Activated CD4-positive, alpha-beta T cell treated with anti-CD3 and anti-CD28 coated beads, Interleukin-2, amount 10 ng/mL, durations not matched to agents 7 days and 5 days (primary cell): ENCODE measurements around the gene FUNDC2. TPM values are rescaled to one million over a fixed set of nuclear protein-coding genes. Genes with fewer than 3 reads are reported as not detected.
"Not testable (repeated sequence)": the region's sequence is repeated elsewhere in the genome, so short reads cannot be mapped to it uniquely, and the experiment has no call there.

ENCODE experiments used
- CTCF ChIA-PET: fragments of 350-600 bp; sonication (Branson Sonifier 250); formaldehyde crosslinking; loops from one replicate; lab custom pipeline; 2021; ENCODE audit warnings: antibody characterized with exemption; lab: Charles Lee
- POLR2A ChIA-PET: fragments of 350-600 bp; sonication (Branson Sonifier 250); formaldehyde crosslinking; loops from one replicate; lab custom pipeline; 2021; ENCODE audit warnings: antibody characterized with exemption; lab: Charles Lee
- DNase-seq: peaks from one replicate; pipeline ENCODE4 v3.0.0-alpha.2; 2020
- H3K27ac Mint-ChIP-seq: one replicate; pipeline ENCODE4 v1.8.0; 2021; ENCODE audit warnings: mild to moderate bottlenecking, moderate library complexity, mixed read lengths
- H3K27me3 Mint-ChIP-seq: one replicate; pipeline ENCODE4 v1.8.0; 2021; ENCODE audit warnings: mixed read lengths
- H3K36me3 Mint-ChIP-seq: one replicate; pipeline ENCODE4 v1.8.0; 2021; ENCODE audit warnings: low read depth, mixed read lengths
- H3K4me1 Mint-ChIP-seq: one replicate; pipeline ENCODE4 v1.8.0; 2021; ENCODE audit warnings: mixed read lengths
- H3K4me3 Mint-ChIP-seq: one replicate; pipeline ENCODE4 v1.8.0; 2021; ENCODE audit warnings: mild to moderate bottlenecking, moderate library complexity, mixed read lengths
- H3K9me3 Mint-ChIP-seq: one replicate; pipeline ENCODE4 v1.8.0; 2021; ENCODE audit warnings: mixed read lengths
- total RNA-seq, 2 experiments: library from RNA; stranded (reverse); gene quantifications; one replicate each; pipeline ENCODE4 v1.2.3, GENCODE V29; 2021

FUNDC2 gene
- total RNA-seq, 2 experiments from 2014 or later, result 58.4 to 61.3 TPM

GRCh38 chrX:155001873-155002272 is 24.8 kb upstream of the FUNDC2 start:
- POLR2A ChIA-PET, result no interaction called here
- Mint-ChIP-seq H3K27ac (no peak overlapping the region), H3K4me3 (no peak overlapping the region), H3K36me3 (no peaks in the 10 kb centered on the region), H3K27me3 (no peaks in the 10 kb centered on the region), H3K4me1 (no peaks in the 10 kb centered on the region), H3K9me3 (no peaks in the 10 kb centered on the region)
- CTCF ChIA-PET, result no interaction called here
- no peak for DNase-seq

- Mint-ChIP-seq H3K9me3 (no peaks in the 10 kb centered on the region), H3K4me3 (no peak overlapping the region), H3K4me1 (no peaks in the 10 kb centered on the region), H3K27ac (no peak overlapping the region), H3K36me3 (no peaks in the 10 kb centered on the region), H3K27me3 (no peaks in the 10 kb centered on the region)
- no peak for DNase-seq
- CTCF ChIA-PET, result interaction anchor here (1.3 kb wide), 1 partner anchor 9 kb away, joined by 3 read pairs; no protein-coding TSS in a partner anchor
- POLR2A ChIA-PET, result no interaction called here
Observed at GRCh38 chrX:155005190-155005589, 21.5 kb upstream of the FUNDC2 start.

- H3K4me3 Mint-ChIP-seq, H3K4me1 Mint-ChIP-seq, DNase-seq, POLR2A ChIA-PET, H3K27ac Mint-ChIP-seq, H3K9me3 Mint-ChIP-seq, H3K27me3 Mint-ChIP-seq, CTCF ChIA-PET, H3K36me3 Mint-ChIP-seq: not testable (repeated sequence)
Observed at GRCh38 chrX:155006379-155006778, 20.3 kb upstream of the FUNDC2 start.

- H3K4me3 Mint-ChIP-seq, DNase-seq, CTCF ChIA-PET, POLR2A ChIA-PET, H3K27me3 Mint-ChIP-seq, H3K4me1 Mint-ChIP-seq, H3K27ac Mint-ChIP-seq, H3K36me3 Mint-ChIP-seq, H3K9me3 Mint-ChIP-seq: not testable (repeated sequence)
Observed at GRCh38 chrX:155006913-155007671, 19.6 kb upstream of the FUNDC2 start.

- H3K4me3 Mint-ChIP-seq, CTCF ChIA-PET, DNase-seq, H3K36me3 Mint-ChIP-seq, H3K27ac Mint-ChIP-seq, H3K27me3 Mint-ChIP-seq, H3K4me1 Mint-ChIP-seq, POLR2A ChIA-PET, H3K9me3 Mint-ChIP-seq: not testable (repeated sequence)
Observed at GRCh38 chrX:155008578-155008977, 18.1 kb upstream of the FUNDC2 start.

GRCh38 chrX:155009994-155010472 is 16.6 kb upstream of the FUNDC2 start:
- ChIA-PET POLR2A (no interaction called here), CTCF (no interaction called here)
- Mint-ChIP-seq H3K36me3 (no peaks in the 10 kb centered on the region), H3K27me3 (no peaks in the 10 kb centered on the region), H3K4me3 (no peak overlapping the region), H3K9me3 (no peaks in the 10 kb centered on the region), H3K27ac (no peak overlapping the region), H3K4me1 (no peaks in the 10 kb centered on the region)
- no peak for DNase-seq

- no peaks in the 10 kb centered on the region for H3K4me1 Mint-ChIP-seq
- H3K4me3 Mint-ChIP-seq, result no peak overlapping the region
- H3K27me3 Mint-ChIP-seq, result peaks cover 13% of the 10 kb centered on the region
- no peak for DNase-seq
- no peak overlapping the region for H3K27ac Mint-ChIP-seq
- no peaks in the 10 kb centered on the region for H3K9me3 Mint-ChIP-seq
- no peaks in the 10 kb centered on the region for H3K36me3 Mint-ChIP-seq
- POLR2A ChIA-PET, result no interaction called here
- CTCF ChIA-PET, result no interaction called here
Observed at GRCh38 chrX:155020591-155020990, 6.1 kb upstream of the FUNDC2 start.

- ChIA-PET CTCF (no interaction called here), POLR2A (no interaction called here)
- no peak within 1 kb of the TSS for H3K4me3 Mint-ChIP-seq
- H3K27me3 Mint-ChIP-seq, result peaks cover 13% of the 10 kb centered on the region
- no peak for DNase-seq
- no peaks in the 10 kb centered on the region for H3K36me3 Mint-ChIP-seq
- H3K9me3 Mint-ChIP-seq, result no peaks in the 10 kb centered on the region
- H3K4me1 Mint-ChIP-seq, result no peaks in the 10 kb centered on the region
- H3K27ac Mint-ChIP-seq, result no peak within 1 kb of the TSS
Observed at GRCh38 chrX:155022585-155022984, 4.1 kb upstream of the FUNDC2 start, which contains the start of gene F8. Gene F8, minus strand, starts transcription at chrX:155022723. Its CDS starts 171 bp downstream, at chrX:155022552.

GRCh38 chrX:155023907-155024833 is 2.5 kb upstream of the FUNDC2 start:
- POLR2A ChIA-PET, result no interaction called here
- Mint-ChIP-seq H3K9me3 (no peaks in the 10 kb centered on the region), H3K27ac (no peak overlapping the region), H3K4me1 (peaks cover 11% of the 10 kb centered on the region), H3K27me3 (peaks cover 13% of the 10 kb centered on the region), H3K36me3 (no peaks in the 10 kb centered on the region), H3K4me3 (no peak overlapping the region)
- no peak for DNase-seq
- CTCF ChIA-PET, result no interaction called here

- ChIA-PET CTCF (interaction anchor here (0.6 to 1.0 kb wide), 3 partner anchors 30 to 189 kb away, joined by 3 to 4 read pairs (median 3); no protein-coding TSS in a partner anchor), POLR2A (interaction anchor here (1.0 kb wide), 1 partner anchor 31 kb away, joined by 3 read pairs; no protein-coding TSS in a partner anchor)
- Mint-ChIP-seq H3K27ac (peak overlapping the region; percentile 92), H3K9me3 (no peaks in the 10 kb centered on the region), H3K27me3 (peaks cover 11% of the 10 kb centered on the region), H3K4me1 (peaks cover 20% of the 10 kb centered on the region), H3K36me3 (peaks cover 4% of the 10 kb centered on the region), H3K4me3 (peak overlapping the region; percentile 87)
- DNase-seq, result no peak
Observed at GRCh38 chrX:155026420-155026726, 271 bp upstream of the FUNDC2 start.

GRCh38 chrX:155027509-155028066 is 944 bp downstream of the FUNDC2 start:
- ChIA-PET CTCF (interaction anchor here (1.0 kb wide), 1 partner anchor 188 kb away, joined by 3 read pairs; no protein-coding TSS in a partner anchor), POLR2A (no interaction called here)
- H3K4me1 Mint-ChIP-seq, result peaks cover 22% of the 10 kb centered on the region
- H3K4me3 Mint-ChIP-seq, result peak overlapping the region; percentile 87
- peak overlapping the region; percentile 96 for H3K27ac Mint-ChIP-seq
- DNase-seq, result peak; percentile 31
- H3K36me3 Mint-ChIP-seq, result peaks cover 5% of the 10 kb centered on the region
- no peaks in the 10 kb centered on the region for H3K9me3 Mint-ChIP-seq
- H3K27me3 Mint-ChIP-seq, result peaks cover 9% of the 10 kb centered on the region

GRCh38 chrX:155028129-155028528 is 1.5 kb downstream of the FUNDC2 start:
- Mint-ChIP-seq H3K36me3 (peaks cover 5% of the 10 kb centered on the region), H3K27me3 (peaks cover 8% of the 10 kb centered on the region), H3K9me3 (no peaks in the 10 kb centered on the region), H3K4me3 (peak overlapping the region; percentile 87), H3K27ac (peak overlapping the region; percentile 96), H3K4me1 (peaks cover 22% of the 10 kb centered on the region)
- POLR2A ChIA-PET, result no interaction called here
- DNase-seq, result no peak
- CTCF ChIA-PET, result no interaction called here
